HEK293 (cell line): ENCODE measurements around the gene FOXC1.

Experiments
- ZNF202 ChIP-seq: fragments of 450-650 bp; formaldehyde crosslinking; IDR thresholded peaks from 2 replicates; pipeline ENCODE4 v1.5.1; 2016; ENCODE audit warnings: missing biosample characterization, missing genetic modification characterization, borderline replicate concordance
- TF ChIP-seq, protein P1 (sequence below): fragments of 450-650 bp; formaldehyde crosslinking; IDR thresholded peaks from 2 replicates; pipeline ENCODE4 v1.5.1; 2016; ENCODE audit warnings: missing biosample characterization, missing genetic modification characterization
- TF ChIP-seq, protein P2 (sequence below): sonication (generic); formaldehyde crosslinking; IDR thresholded peaks from 2 replicates; pipeline ENCODE4 v1.8.1; 2022; ENCODE audit warnings: mild to moderate bottlenecking, moderate library complexity, missing genetic modification reagents

DNA sequence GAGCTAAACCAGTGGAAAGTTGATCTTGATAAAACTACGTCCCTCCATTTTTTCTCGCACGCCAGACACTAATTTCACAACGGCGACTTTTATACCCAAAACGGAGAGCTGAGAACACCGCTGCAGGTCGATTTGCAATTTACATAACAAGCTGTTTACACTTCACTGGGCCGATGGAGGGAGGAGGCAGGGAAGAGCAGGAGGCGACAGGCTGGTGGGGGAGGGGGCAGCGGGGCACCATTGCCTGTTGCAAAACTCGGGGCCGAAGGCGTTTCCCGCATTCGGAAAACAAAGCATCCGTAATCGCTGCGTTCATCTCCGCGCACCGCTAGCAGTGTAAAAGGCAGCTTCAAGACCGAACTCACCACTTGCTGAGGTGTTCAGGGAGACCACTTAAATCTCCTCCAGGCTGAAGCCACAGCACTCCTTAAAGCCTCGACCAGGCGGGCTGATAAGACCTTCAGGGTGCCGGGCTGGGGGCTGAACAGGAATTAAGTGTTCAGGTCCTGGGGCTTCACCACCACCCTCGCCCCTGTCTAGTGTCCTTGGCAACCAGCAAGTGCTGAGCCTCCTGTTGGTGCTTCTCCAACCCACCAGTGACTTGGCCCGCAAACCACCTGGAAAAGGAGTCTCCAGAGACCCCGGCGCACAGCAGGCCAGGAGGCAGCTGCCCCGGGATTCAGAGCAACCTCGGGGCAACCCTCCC lies 2.0 kb upstream of the FOXC1 start:
- TF ChIP-seq, protein P1, sequence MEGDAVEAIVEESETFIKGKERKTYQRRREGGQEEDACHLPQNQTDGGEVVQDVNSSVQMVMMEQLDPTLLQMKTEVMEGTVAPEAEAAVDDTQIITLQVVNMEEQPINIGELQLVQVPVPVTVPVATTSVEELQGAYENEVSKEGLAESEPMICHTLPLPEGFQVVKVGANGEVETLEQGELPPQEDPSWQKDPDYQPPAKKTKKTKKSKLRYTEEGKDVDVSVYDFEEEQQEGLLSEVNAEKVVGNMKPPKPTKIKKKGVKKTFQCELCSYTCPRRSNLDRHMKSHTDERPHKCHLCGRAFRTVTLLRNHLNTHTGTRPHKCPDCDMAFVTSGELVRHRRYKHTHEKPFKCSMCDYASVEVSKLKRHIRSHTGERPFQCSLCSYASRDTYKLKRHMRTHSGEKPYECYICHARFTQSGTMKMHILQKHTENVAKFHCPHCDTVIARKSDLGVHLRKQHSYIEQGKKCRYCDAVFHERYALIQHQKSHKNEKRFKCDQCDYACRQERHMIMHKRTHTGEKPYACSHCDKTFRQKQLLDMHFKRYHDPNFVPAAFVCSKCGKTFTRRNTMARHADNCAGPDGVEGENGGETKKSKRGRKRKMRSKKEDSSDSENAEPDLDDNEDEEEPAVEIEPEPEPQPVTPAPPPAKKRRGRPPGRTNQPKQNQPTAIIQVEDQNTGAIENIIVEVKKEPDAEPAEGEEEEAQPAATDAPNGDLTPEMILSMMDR (tag by site-specific recombination) = no peak
- peak; percentile 68; the same call in 1 of the 2 replicates for TF ChIP-seq ZNF202 (tag by site-specific recombination)
- TF ChIP-seq, protein P2, sequence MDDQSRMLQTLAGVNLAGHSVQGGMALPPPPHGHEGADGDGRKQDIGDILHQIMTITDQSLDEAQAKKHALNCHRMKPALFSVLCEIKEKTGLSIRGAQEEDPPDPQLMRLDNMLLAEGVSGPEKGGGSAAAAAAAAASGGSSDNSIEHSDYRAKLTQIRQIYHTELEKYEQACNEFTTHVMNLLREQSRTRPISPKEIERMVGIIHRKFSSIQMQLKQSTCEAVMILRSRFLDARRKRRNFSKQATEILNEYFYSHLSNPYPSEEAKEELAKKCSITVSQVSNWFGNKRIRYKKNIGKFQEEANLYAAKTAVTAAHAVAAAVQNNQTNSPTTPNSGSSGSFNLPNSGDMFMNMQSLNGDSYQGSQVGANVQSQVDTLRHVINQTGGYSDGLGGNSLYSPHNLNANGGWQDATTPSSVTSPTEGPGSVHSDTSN (CRISPR knock-in tag) = no peak
